NCI-H1930 (cell line): Measurements from ENCODE around the gene COPS7A.
A peak's percentile ranks its signal among the peaks of the same experiment; 100 is the strongest.
"Not testable (repeated sequence)": the region's sequence is repeated elsewhere in the genome, so short reads cannot be mapped to it uniquely, and the experiment has no call there.

Source experiments
- DNase-seq, 2 experiments: peaks; one replicate each; lab custom pipeline; 2025; lab: John Stamatoyannopoulos, UW

The COPS7A gene

DNA sequence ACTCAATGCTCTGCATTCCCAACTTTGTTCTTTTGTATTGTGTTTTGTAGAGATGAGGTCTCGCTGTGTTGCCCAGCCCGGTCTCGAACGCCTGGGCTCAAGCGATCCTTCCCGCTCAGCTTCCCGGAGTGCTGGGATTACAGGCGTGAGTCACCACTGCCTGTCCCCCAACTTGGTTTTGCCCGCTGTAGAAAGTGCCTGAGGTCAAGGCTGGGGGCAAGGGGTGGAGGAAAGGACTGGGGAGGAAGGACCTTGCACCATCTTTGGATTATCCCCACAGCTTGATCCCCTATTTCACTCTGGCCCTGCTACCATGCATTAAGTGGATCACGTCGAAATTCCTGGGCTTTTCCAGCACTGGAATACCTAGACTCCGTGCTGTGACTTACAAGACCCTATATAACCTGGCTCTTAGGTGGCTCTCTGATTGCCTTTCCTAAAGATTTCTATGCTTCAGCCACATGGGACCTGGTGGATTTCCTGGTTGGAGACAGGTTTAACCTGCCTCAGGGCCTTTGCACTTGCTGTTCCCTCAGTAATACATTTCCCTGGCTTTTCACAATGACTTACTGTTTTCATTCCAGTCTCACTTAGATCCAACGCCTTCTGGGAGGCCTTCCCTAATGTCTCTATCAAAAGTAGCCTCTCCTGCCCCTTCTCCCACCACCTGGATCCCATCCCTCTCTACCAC is 22.6 kb upstream of the COPS7A start:
- DNase-seq = no peak

DNA sequence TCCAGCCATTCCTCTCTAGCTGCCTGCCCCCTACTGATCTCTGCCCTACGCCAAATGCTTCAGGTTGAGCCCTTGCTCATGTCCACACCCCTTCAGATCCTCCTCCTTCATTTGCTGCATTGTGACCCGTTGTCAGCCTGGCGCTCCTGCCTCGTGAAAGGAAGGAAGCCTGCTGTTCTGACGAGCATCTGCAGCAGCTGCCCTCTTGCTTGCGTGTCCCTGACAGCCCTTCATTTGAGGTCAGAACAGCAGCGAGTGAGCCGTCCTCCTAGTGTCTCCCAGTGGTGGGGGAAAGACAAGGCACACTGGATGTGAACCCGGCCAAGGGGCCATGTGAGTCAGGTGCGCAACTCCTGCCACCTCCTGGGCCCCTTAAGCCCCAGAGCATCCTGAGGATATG is 20.2 kb upstream of the COPS7A start:
- DNase-seq = peak in 1 of 2 experiments; percentile 31

DNA sequence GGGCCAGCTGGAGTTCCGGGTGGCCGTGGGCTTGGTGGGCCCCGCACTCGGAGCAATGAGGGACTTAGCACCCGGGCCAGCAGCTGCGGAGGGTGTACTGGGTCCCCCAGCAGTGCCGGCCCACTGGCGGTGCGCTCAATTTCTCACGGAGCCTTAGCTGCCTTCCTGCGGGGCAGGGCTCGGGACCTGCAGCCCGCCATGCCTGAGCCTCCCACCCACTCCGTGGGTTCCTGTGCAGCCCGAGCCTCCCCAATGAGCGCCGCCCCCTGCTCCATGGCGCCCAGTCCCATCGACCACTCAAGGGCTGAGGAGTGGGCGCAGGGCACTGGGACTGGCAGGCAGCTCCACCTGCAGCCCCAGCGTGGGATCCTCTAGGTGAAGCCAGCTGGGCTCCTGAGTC is 15.5 kb upstream of the COPS7A start:
- DNase-seq = not testable (repeated sequence)

DNA sequence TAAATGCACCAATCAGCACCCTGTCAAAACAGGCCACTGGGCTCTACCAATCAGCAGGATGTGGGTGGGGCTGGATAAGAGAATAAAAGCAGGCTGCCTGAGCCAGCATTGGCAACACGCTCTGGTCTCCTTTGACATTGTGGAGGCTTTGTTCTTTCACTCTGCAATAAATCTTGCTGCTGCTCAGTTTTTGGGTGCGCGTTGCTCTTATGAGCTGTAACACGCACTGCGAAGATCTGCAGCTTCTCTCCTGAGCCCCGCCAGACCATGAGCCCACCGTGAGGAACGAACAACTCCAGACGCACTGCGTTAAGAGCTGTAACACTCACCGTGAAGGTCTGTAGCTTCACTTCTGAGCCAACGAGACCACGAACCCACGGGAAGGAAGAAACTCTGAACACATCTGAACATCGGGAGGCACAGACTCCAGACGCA is 14.9 kb upstream of the COPS7A start:
- DNase-seq = no peak

- not testable (repeated sequence) for DNase-seq
These were observed 7.6 kb upstream of the COPS7A start for GRCh38 chr12:6716031-6716873.

DNA sequence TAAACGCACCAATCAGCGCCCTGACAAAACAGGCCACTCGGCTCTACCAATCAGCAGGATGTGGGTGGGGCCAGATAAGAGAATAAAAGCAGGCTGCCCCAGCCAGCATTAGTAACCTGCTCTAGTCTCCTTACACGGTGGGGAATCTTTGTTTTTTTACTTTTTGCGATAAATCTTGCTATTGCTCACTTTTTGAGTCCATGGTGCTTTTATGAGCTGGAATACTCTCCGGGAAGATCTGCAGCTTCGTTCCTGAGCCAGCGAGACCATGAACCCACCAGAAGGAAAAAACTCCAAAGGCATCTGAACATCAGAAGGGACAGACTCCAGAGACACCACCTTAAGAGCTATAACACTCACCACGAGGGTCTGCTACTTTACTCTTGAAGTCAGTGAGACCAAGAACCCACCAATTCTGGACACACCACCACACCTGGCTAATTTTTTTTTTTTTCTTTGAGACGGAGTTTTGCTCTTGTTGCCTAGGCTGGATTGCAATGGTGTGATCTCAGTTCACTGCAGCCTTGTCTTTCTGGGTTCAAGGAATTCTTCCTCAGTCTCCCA is 6.9 kb upstream of the COPS7A start:
- no peak for DNase-seq

- no peak for DNase-seq
These were observed 983 bp upstream of the COPS7A start for GRCh38 chr12:6722863-6723262.

- no peak for DNase-seq
These were observed 557 bp downstream of the COPS7A start for GRCh38 chr12:6724409-6724797.

DNA sequence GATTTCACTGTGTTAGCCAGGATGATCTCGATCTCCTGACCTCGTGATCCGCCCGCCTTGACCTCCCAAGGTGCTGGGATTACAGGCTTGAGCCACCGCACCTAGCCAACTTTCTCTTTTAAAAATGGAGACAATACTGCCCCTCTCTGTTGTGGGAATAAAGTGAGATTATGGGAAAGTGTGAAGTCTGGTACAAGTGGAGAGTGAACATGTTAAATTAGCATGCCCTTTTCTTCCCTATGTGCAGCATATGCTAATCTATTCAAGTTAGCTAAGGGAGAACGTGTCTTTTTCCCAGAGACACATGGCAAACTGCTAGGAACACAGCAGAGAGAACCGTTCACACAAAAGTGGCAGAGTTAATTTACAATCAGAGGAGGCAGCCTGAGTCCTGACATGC is 1.5 kb downstream of the COPS7A start:
- no peak for DNase-seq

DNA sequence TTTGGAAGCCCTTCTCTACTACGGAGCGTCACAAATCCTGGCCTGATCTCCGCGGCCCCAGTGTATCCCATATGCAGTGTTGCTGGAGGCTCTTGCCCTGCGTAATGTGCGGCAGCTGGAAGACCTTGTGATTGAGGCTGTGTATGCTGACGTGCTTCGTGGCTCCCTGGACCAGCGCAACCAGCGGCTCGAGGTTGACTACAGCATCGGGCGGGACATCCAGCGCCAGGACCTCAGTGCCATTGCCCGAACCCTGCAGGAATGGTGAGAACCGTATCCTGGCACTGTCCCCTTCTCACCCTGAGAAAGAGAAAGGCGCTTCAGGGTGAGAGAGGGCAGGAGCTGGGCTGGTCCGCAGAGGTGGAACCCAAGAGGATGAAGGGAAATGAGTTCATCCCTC is 5.3 kb downstream of the COPS7A start:
- DNase-seq = no peak

- no peak for DNase-seq
These were observed 6.3 kb downstream of the COPS7A start for GRCh38 chr12:6730169-6730568.

DNA sequence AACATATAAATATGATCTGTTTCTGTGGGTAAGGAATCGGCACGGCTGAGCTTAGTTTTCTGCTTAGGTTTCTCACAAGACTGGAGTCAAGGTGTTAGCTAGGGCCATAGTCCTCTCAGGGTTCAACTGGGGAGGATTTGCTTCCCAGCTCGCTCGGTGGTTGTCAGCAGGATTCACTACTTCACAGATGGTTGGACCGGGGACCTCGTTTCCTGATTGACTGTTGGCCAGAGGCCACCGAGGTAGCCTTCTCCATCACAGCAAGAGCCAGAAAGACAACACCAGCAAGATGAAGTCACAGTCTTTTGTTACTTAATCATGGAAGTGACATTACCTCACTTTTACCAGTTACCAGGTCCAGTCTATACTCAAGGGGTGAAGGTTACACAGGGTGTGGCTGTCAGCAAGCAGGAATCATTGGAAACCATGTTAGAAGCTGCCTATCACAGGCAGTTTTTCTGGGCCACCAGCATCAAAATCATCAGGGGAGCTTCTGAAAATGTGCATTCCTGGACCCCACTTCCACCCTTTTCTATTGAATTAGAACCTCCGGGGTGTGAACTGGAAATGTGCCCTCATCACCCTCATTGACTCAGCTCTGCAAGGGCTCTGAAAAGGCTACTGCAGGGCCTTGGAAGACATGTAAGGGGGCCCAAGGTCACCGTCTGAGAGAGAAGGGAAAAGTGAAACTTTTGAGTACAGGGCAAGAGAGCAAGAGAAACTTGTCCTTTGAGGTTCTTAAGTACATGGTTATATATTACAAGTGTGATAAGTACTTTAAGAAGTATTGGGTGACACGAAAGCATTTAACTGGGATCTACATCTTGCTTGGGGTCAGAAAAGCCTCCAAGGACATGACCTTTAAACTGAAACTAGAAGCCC is 10.9 kb downstream of the COPS7A start:
- no peak for DNase-seq

DNA sequence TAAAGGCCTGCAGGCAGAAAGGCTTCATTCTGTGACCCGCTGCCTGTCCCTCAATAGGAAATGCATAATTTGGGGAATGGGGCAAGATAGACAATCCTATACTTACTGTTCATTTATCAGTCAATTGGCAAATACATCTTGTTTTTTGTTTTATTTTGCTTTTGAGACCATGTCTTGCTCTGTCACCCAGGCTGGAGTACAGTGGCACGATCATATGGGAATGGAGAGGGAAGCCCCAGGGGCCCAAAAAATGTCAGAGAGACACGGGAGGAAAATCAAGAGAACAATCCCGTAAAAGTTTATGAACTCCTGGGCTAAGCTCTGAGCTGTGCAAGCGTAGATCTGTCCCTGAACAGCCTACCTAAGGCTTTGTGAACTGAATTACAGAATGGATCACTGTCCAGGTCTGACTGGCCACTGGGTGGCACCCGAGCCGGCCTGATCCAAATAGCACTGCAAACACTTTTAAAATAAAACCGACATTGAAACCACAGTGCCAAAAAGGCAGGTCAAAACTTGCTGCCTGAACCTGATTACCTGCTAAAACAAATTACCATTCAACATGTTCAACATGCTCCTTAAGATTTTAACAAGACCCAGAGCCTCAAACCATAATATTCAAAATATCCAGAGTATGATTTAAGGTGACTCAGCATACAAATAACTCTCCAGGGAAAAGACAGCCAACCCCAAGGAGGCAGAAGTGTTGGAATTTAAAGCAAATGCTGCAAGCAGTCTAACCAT is 11.8 kb downstream of the COPS7A start:
- DNase-seq = peak; percentile 25 to 34

DNA sequence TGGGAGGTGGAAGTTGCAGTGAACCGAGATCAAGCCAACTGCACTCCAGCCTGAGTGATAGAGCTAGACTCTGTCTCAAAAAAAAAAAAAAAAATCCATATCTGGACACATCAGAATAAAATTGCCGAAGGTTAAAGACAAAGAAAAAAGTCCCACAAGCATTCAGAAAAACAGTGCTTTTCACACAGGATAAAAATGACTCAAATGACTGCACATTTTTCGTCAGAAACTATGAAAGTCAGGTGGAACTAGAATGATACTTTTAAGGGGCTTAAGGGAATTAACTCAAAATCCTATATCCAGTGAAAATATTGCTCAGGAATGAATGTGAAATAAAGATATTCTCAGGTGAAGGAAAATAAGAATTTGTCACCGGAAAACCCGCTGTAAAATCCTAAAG is 12.9 kb downstream of the COPS7A start:
- DNase-seq = no peak

DNA sequence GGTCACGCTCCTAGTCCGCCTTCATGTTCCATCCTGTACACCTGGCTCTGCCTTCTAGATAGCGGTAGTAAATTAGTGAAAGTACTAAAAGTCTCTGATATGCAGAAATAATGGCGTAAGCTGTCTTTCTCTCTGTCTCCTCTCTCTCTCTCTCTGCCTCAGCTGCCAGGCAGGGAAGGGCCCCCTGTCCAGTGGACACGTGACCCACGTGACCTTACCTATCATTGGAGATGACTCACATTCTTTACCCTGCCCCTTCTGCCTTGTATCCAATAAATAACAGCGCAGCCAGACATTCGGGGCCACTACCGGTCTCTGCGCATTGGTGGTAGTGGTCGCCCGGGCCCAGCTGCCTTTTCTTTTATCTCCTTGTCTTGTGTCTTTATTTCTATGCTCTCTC is 18.2 kb downstream of the COPS7A start:
- not testable (repeated sequence) for DNase-seq

GRCh38 chr12:6742834-6743233 is 19.0 kb downstream of the COPS7A start:
- no peak for DNase-seq

DNA sequence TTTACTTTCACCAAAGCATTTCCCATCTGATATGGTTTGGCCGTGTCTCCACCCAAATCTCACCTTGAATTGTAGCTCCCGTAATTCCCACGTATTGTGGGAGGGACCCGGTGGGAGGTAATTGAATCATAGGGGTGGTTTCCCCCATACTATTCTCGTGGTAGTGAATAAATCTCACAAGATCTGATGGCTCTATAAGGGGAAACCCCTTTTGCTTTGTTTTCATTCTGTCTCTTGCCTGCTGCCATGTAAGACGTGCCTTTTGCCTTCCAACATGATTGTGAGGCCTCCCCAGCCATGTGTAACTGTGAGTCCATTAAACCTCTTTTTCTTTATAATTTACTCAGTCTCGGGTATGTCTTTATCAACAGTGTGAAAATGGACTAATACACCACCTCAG is 19.5 kb downstream of the COPS7A start:
- DNase-seq = not testable (repeated sequence)

- DNase-seq = no peak
These were observed 22.1 kb downstream of the COPS7A start for GRCh38 chr12:6745741-6746525.

DNA sequence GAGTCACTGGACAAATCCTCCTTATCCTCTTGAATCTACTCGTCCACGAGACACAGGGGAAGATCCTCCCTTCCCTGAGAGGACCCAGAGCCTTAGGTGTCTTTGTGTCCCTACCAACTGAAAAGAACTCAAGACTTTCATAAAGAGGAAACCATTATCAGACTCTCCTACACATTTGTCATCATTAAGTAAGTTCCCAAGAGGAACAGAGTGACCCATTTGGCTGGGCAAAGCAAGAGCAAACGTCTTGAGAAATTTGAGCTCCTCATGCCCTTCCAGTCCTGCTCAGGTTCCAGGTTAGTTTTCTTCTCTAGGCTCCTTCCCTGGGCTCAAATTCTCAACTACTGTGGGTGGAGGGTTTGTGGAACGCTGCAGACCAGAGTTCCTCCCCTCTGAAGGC is 23.4 kb downstream of the COPS7A start:
- no peak for DNase-seq

DNA sequence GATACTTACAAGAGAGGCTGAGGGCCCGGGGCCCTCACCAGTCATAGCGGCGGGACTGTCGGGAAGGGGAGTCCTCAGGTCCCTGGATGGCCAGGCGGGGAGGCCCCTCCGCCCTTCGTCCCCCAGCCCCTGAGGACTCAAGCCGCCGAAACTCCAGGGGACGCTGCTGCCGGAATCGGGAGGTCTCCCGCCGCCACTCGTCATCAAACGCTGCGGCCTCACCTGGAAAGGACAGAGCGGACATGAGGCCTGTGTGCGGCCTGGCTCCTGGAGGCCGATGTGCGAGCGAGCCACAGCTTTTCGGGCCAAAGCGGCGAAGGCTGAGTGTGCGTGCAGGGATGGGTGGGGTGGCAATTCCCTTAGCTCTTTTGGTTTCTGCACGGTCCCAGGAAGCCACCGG is 24.9 kb downstream of the COPS7A start:
- DNase-seq = no peak

GRCh38 chr12:6750506-6750905 is 26.7 kb downstream of the COPS7A start:
- no peak for DNase-seq
